NCI-H1694 treated with DMSO at 0.1 percent for 48 hours (cell line): Measurements from ENCODE around the gene KLF15.

Experiments used
- DNase-seq: peaks from one replicate; lab custom pipeline; 2025; lab: John Stamatoyannopoulos, UW

KLF15 gene

DNA sequence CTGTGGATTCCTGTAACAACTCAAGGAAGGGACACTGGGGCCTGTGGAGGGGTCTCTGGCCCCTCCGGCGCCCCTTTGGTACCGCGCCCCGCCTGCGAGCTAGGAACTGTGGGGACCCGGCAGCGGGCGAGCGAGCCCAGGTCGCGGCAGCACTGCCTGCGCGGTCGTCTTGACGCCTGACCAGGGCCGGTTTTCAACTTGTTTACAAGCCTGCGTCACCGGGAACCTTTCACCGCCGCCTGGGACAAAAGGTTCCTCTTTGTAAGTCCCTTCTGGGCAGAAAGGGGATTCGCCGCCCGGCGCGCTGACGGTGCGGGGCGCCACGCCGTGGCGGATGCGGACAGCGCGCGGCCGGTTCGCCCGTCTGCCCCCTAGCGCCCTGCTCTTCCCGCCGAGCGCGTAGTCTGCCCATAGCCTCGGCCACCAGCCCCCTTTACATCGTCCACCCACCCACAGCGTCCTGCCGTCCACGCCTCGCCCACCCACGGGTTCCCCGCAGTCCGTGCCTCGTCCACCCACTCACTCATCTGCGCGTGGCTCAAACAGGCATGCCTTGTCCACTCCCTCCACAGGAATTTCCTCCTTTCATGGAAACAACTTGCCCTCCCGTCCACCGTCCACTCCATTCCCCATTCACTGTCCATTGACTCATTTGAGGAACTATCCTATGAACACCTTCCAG lies 32.0 kb upstream of the KLF15 start:
- DNase-seq: no peak

DNA sequence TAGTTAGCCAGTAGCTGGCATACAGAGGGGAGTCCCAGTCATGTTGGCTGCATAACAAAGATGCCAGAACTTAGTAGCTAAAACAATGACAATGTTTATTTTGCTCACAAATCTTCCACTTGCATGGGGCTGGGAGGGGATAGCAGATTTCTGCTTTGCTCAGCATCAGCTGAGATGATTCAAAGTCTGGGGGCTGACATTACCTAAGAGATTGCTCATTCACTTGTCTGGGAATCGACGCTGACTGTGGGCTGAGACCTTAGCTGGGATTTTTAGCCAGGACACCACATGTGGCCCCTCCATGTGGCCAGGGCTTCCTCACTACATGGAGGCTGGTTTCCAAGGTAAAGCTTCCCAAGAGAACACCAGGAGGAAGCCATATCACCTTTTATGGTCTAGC lies 24.8 kb upstream of the KLF15 start:
- no peak for DNase-seq

DNA sequence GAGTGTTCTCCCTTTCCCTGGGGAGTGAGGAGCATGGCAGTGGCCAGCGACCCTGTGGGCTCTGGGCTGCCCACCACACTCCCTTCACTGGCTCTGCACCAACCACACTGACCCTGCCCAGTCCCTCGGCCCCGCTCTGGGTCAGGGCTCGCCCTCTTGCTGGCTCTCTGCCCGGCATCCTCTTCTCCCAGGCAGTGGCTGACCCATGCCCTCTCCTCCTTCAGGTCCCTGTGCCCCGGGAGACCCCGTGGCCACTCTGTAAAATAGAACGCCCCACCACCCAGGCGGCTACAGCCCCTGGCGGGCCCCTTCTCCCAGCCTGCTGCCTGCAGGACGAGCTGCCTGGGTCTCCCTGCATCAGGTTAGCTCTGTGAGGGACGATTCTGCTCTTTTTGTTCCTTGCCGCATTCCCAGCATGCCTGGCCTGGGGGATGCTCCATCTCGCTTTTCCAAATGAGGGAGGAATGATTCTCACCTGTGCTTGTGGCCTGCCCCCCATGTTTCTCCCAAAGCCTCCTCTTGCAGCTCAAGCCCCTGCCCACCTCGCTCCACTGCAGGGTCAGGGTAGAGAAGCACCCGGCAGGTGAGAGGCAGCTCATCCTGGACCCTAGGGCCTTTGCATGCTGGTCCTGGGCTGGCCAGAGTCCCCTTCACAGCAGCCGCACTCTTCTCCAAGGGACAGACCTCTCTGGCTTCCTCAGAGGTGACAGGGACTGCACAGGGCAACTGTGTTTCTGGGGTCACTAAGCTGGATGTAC lies 23.0 kb upstream of the KLF15 start:
- no peak for DNase-seq

DNA sequence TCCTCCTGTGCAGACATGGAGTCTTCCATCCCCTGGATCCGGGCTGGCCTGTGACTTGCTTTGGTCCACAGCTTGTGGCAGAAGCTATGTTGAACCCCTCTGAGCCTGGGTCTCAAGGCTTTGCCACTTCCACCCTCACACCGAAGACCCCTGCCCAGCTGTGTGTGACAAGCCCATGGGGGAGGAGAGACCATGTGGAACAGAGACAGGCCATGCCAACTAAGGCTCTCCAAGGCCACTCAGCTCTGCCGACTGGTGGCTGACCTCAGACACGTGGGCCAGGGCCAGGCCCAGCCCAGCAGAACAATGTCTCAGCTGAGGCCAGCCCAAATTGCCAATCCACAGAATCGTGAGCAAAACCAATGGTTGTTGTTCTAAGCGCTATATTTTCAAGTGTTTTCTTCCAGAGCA lies 21.1 kb upstream of the KLF15 start:
- DNase-seq: no peak

DNA sequence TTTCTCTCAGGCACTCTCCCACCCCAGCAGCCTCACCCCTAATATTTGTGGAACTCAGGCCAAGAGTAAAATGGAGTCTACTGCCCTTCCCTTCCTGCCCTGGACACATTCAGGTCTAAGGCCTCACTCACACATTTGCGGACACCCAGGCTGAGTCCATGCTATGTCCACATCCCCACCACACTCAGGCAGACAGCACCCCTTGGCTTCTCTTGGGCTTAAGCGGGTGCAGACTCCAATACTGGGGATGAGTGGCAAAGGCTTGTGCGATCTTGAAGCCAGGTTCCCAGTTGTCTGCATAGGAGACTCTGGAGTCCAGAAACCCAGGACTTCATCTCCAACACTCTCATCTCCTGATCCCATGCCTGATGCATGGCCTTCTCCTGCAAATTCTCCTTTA lies 20.0 kb upstream of the KLF15 start:
- DNase-seq: no peak

DNA sequence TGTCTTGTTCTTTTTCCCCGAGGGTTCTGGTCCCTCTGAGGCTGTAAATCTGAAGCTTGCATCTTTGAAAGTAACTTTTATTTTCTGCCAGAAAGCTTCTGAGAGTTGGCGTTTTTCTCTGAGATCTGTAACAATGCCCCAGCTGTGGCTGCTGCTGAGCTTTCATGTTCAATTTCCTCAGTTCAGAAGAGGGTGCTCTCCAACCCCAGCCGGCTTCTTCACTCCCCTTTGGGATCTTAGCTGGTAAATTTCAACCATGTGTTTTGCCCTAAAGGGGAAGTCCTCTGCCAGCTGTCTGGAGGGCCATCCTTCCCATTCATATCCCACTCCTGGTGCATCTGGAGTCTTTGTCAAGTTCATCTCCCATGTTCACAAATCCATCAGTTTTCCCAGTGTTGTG lies 19.2 kb upstream of the KLF15 start:
- DNase-seq: no peak

DNA sequence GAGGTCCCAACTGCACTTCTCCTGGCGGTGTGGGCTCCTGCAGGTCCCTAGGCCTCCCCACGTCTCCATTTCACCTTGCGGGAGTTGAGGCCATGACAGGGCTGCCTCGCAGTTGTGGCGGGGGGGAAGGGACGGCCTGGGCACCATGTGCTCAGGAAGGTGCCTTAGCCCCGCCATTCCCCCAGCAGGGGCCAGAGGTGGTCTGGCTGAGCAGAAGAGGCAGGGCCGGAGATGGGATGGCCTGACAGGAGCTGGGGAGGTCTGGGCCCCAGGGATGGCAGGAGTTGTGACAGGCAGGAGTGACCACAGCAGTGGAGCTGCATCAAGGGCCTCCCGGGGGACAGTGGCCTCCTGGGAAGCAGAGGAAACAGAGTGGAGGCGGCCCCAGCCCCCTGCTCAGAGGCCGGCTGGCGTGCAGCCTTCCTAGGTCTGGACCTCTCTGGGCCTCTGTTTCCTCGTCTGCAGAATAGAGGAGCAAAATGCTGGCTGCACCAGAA lies 18.7 kb upstream of the KLF15 start:
- no peak for DNase-seq

DNA sequence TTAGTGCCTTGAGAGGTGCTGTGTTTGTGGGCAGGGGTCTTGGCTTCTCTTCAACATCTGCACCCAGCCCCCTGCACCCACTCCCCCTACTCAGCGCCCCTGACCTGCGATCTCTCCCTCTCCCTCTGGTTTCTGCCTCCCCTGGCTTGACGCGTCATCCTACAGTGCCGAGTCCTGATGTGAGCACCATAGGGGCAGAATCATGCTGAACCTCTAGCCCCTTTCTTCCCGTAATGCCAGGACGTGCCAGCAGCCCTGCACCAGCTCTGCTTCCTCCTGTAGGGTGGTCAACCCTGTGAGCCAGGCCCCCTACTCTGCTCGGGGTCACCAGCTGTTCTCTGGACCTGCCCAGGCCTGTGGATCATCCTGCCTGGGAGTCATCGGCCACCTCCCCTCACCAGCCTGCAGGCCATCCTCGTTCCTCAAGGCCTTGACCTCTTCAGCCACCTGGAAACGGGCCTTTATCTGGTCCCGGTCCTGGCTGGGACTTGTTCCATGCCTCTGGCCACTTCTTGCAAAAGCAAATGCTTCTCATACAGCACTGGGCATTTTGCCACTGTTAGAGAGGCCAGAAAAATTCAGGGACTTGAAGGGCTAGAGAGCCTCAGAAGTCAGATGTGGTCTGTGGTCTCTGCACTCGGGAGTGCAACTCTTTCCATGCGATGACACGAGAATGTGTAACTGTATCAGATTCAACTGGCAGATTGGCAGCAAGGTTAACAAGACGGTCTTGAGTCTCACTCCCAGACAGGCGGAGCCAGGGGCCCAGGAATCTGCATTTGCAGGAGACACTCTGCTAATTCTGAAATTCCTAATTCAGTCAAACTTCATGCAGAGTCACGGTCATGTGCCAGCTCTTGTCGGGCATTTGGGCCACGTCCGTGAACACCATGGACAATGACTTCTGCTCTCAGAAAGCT lies 16.7 kb upstream of the KLF15 start:
- DNase-seq: no peak

DNA sequence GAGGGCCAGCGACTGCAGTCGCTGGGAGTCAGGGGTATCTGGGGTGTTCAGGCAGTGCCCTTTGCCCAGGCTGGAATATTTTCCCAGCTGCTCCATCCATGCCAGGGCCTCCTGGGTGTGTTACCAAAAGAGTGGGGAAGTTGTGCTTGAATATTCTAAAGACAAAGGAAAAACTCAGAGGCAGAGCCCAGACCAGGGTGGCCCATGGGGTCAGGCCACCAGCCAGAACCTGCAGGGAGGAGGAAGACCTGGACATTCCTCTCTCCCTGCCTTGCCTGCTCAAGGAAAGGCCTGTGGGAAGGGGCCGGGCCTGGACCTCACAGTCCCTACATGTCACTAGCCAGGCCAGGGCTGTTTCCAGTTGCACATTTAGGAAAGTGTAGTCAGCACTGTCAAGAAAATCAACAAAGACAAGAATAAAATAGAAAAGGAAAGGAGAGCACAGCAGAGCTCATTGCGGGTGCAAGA lies 16.0 kb upstream of the KLF15 start:
- no peak for DNase-seq

DNA sequence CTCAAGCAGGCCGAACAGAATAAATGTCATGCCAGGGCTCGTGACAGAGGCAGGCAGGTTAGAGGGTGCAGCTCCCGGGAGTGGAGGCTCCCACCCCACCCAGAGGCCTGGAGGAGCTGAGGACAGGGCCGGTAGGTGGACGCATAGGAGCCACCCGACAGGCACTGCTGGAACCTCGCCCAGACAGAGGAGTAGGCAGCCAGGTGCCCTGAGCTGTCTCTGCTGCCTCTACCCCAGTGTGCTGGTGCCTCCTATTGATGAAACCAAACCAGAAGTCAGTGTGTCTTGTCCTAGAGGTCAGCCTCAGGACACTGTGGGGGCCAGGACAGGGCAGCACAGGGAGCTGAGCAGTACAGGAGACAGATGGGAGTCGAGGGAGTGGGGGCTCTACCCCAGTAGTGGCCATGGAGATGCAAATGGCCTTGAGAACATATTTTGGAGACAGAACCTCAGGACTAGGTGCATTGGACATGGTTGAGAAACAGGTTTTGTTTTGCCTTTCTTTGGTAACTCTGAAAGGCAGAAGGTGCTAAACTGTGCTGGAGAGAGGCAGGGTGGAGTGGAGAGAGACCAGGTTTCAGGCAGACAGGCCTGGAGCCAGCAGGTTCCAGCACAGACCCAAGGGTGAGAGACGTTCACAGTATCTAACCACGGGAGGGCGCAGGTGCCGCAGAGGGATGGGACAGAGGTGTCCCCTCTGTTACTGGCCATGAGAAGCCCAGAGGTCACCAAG lies 15.4 kb upstream of the KLF15 start:
- DNase-seq: no peak

DNA sequence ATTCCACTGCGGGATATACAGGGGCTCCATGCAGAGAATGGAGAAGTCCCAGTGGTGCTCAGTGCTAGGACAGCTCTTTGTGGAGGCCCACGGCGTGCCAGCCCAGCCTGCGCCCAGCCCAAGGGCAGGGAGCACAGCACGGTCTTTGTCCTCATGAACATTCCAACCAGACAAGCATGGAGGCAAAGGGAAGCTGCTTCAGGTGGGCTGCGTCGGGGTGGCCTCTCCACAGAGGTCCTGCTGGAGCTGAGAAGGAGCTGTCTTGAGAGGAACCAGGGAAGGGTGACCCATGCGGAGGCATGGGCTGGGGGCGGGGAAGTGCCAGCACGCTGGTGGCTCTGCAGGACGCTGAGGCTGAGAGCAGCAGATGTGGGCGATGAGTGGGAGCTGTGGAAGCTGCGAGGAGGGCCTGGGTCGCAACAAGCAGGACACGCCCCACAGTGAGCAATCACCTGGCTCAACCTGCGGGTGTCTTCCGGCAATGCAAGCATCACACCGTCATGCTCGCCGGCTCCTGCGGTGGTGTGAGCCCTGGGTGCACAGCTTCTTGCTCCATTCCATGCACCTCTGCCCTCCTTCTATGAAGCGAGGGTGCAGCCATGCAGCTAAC lies 14.0 kb upstream of the KLF15 start:
- no peak for DNase-seq

DNA sequence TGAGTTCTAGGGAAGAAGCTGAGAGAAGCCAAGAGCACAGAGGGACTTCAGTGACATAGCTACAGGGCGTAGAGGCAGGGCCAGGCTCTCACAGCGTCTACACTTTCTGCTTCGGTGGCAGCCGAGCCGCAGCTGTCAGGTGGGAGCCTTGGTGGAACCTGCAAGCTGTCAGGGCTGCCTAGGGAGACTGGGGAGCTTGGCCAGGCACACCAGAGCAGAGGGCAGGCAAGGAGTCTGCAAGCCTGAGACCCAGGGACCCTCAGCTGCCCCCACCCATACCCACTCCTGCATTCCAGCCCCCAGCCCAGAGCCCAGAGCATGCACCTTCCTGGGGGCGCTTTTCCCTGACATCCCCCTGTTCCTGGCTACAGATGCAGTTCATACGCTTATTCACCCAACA lies 13.4 kb upstream of the KLF15 start:
- DNase-seq: no peak

DNA sequence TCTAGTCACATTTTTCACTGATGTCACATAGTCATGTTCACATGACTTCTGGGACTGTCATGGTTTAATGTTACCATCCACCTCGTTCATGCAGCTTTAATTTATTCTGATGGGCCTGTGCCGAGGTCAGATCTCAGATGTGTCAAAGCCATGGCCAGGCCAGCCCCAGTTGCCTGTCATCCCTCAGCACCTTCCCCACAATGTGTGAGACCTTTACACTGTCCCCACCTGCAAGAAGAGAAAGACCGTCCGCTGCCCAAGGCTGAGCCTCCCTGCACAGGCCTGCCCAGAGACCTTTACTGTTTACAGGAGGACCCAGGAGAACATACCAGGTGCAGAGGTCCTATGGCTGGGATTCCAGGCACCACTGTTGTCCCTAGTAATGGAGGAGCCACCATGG lies 12.8 kb upstream of the KLF15 start:
- no peak for DNase-seq

DNA sequence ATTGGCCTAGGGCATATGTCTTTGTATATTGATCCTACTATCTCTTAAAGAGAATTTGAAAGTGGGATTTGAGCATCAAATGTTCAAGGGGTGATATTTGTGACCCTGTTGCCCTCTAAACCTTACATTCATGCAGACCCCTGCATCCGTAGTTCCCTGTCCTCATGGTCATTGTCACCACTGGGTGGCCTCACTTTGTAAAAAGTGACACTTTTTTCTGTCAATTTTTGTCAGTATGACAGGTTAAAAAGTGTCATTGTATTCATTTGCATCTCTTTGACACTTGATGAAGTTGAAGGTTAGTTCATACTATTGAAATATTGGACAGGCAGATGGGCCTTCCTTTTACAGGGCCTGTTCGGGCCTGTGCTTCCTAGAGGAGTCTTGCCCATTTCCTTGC lies 12.3 kb upstream of the KLF15 start:
- DNase-seq: no peak

DNA sequence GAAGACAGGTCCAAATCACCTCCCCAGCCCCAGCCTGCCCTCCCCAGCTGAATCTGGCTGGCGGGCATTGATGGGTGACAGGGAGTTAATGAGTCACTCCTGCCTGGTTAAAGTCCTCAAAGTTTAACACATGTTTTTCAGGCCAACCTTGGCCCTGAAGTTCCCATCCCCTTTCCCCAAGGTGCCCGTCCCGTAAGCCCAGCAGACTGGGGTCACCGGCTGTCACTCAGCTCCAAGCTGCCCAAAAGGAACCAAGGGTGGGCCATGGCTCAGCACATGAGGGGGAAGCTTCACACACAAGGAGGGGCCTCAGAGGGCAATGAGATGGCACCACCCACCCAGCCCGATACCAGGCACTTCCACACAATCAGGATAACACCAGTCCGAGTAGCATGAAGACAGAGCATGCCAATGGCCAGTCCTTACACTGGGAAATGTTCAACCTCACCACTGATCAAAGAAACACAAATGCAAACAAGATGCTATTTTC lies 10.2 kb upstream of the KLF15 start:
- no peak for DNase-seq

DNA sequence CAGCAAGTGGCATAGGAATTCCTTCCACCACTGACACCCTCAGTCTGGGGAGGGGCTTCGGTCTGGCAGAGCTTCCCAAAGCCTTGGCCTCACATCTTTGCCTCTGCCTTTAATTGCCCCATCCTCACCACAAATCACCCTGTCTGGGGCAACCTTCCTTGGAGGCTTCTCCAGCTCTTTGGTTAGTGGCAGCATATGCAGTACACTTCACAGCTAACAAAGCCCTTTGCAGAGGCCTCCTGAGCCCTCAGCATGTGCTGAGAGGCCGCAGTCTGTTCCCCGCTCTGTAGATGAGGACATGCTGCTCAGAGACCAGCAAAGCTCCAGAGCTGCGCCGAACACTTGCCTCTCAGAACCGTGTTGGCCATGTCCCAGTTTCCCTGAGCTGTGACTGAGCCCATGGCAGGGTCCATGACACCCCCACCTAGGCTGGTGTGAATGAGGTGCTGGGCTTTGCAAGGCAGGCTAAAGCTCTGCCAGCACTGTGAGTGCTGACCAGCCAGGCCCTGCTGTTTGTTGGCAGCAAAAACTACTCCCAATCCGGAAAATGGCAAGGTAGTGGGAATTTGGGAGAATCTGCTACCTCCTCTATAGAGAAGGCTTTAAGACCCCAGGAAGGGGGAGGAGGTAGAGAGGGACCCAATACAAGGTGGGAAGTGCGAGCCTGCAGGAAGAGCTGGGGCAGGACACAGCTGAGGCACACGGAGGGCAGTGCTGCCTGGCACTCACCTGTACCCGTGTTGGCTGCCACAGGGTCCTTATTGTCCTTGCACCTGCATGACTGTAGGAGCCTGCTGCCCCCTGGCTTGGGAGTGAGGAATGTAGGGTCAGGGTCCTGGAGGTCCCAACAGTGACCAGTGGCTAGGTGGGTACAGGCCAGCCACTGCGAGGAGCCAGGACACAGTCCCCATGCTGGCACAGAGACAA lies 8.4 kb upstream of the KLF15 start:
- DNase-seq: no peak

DNA sequence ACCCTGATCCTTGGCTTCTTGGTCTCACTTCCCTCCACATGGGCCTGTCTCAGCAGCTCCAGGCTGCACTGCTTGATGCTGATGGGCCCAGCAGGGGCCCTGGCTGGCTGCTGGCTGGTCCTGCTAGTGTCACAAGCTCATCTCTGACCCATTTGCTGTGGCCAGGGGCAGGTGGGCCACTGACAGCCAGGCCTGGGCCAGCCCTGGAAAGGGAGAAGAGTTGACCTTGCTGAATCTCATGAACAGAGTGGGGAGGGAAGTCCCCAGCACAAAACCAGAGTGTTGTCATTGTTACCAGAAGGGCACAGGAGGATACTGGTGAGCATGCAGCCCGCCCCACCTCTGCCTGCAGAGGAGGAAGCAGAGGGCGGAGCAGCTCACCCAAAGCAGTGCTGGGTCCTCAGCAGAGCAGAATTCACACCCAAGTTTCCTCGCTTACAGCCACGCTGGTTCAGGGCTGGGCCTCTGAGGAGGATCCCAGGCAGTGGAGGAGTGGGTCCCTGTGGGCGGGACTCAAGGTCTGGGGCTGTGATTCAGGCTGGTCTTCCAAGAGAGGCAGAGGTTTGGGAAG lies 7.6 kb upstream of the KLF15 start:
- DNase-seq: no peak

DNA sequence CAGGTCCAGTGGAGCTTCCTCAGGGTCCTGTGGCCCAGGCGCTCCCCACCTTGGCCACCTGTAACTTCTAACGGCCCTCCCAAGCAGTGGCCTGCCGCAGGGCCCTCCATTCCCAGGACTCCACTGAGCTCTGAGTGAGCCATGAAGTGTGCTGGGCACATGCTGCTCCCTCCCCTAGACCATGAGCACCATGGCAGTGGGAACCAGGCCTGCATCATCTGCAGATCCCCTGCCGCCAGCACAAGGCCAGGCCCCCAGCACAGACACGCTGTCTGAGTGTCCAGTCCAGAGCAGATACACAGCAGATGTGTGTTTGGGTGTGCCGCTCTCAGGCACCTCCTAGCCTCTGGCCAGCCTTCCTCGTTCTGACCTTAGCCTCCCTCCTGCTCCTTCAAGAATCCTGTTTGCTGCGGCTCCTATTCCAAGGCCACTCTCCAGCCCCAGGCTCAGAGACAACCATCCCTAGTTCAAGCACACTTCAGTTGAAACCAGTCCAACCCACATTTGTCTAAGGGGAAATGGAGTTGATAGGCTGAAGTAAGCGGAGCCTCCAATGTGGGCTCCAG lies 7.0 kb upstream of the KLF15 start:
- DNase-seq: no peak

DNA sequence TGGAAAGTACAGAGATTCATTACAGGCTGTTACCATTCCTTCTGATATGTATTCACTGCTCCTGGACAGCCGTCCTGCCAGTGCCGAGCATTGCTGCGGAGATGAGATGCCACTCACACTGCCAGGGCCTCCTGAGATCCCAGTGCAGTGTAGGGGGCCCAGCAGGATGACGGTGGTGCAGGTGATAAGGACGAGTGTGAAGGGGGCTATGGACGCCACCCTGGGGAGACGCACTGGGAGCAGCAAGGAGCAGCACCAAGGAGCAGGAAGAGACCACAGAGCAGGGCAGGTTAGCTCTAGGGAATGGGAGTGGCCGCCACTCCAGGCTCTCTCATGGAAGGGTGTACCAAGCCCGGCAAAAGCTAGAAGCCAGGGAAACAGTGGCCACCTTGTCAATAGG lies 4.0 kb upstream of the KLF15 start:
- DNase-seq: no peak

DNA sequence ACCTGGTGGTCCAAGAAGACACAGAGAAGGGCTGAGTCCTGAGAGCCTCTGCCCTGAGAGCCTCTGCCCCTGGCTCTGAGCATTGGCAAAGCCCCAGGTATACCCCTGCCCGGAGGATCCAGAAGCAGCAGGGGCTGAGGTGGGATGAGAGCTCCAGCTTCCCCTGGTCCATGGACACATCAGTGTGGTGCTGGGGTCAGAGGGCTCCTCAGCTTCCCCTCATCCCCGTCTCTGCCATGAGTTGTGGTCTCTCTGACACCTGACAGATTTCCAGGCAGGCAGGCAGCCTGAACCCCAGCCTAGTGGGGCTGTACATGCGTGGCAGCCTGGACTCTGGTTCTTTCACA lies 3.5 kb upstream of the KLF15 start:
- no peak for DNase-seq
